Subcutaneous adipose tissue (tissue), 4 donors: ENCODE data around the gene IFRD2. TPM values are rescaled to one million over a fixed set of nuclear protein-coding genes. Genes with fewer than 3 reads are reported as not detected.

Source experiments
- total RNA-seq, 4 donors: library from RNA; depleted of rRNA; stranded (reverse); fragments of >200 nt; gene quantifications; one replicate each; pipeline ENCODE4 v1.1.0, GENCODE V29; 2016
- TF ChIP-seq, protein P1 (sequence below): fragments of 450-650 bp; IDR thresholded peaks from one replicate; pipeline ENCODE4 v1.5.1; 2016; ENCODE audit warnings: low read depth, mild to moderate bottlenecking, control low read depth, antibody characterized with exemption, moderate library complexity

IFRD2 gene
- total RNA-seq, 4 donors from 2014 or later = 31.6 to 56.4 (median 52.2) TPM

DNA sequence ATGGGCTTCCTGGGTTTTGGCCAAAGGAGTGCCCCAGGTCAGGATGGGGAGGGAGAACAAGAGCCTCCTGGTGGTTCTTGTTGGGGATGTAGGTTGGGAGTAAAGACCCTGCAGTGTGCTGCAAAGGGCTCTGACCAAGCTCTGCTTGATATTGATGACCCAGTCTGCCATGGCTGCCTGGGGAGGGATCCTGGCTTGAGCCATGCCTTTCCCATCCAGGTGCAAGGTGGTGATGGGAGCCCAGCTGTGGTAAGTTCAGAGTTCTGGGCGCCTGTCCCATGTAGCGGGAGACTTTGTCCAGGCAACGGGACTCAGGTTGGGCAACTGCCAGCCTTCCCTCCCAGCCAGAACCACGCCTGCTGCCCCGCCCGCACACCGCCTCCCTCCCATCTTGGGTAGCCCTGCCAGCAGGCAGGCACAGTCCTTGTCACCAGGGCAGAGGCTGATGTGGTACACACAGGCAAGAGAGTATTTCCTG lies 53.6 kb downstream of the IFRD2 start:
- TF ChIP-seq, protein P1, sequence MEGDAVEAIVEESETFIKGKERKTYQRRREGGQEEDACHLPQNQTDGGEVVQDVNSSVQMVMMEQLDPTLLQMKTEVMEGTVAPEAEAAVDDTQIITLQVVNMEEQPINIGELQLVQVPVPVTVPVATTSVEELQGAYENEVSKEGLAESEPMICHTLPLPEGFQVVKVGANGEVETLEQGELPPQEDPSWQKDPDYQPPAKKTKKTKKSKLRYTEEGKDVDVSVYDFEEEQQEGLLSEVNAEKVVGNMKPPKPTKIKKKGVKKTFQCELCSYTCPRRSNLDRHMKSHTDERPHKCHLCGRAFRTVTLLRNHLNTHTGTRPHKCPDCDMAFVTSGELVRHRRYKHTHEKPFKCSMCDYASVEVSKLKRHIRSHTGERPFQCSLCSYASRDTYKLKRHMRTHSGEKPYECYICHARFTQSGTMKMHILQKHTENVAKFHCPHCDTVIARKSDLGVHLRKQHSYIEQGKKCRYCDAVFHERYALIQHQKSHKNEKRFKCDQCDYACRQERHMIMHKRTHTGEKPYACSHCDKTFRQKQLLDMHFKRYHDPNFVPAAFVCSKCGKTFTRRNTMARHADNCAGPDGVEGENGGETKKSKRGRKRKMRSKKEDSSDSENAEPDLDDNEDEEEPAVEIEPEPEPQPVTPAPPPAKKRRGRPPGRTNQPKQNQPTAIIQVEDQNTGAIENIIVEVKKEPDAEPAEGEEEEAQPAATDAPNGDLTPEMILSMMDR = no peak

DNA sequence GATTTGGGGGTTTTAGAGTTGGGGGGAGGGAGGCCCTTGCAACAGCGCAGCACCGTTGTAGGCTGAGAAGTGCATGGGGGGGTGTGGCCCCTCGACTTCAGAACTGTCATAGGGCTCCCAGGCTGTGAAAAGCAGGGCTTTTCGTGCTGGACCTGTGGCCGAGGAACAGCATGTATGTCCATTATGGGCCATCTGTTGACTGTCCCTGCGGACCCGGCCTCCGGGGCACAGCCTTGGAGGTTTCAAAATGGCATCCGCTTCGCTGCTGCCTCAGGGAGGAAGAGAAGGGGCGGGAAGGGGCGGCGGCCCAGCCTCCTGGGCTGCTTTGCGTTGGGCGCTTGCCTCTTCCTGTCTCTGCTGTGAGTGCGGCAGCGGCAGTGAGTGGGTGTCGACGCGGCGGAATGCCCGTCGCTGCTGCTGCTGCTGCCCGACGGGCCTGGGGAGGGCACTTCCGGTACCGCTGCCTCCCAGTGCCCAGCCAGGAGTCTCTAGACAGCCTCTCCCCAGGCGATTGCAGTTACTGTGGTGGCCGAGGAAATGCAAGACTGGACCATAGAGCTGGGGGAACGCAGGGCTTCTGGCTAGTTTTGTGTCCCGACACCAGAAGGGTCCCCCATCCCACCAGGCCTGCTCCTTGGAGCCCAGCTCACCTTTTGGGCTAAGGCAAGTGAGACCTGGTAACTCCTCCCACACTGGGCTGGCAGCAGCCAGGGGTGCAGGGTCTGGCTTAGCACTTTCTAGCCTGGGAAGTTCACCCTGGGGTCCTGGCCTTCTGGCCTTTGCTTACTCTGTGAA lies 54.3 kb downstream of the IFRD2 start:
- TF ChIP-seq, protein P1 = no peak

Other genes with a start within 250 kb of the IFRD2 start
- 100 to 1,000 TPM; 236 to 276 (median 256) TPM for gene RBM5, start 203.5 kb downstream of the IFRD2 start, total RNA-seq
- 10 to 100 TPM in 2 of 4 donors, 1 to 10 TPM in 2; 4.6 to 32.8 (median 11.5) TPM for gene SEMA3F, start 137.1 kb downstream of the IFRD2 start, total RNA-seq
- gene GNAT1, start 100.8 kb downstream of the IFRD2 start, total RNA-seq = not detected
- gene SLC38A3, start 87.2 kb downstream of the IFRD2 start, total RNA-seq = not detected
- 100 to 1,000 TPM; 208 to 300 (median 249) TPM for gene GNAI2, start 56.2 kb downstream of the IFRD2 start, total RNA-seq
- 10 to 100 TPM in 1 of 4 donors, 1 to 10 TPM in 3; 2.4 to 13.7 (median 7.0) TPM for gene SEMA3B, start 23.3 kb downstream of the IFRD2 start, total RNA-seq
- gene LSMEM2, start 13.3 kb downstream of the IFRD2 start, total RNA-seq = not detected
- gene HYAL3, start 7.0 kb upstream of the IFRD2 start, total RNA-seq = 1 to 10 TPM; 1.5 to 5.1 (median 3.4) TPM
- gene NAA80, start 7.0 kb upstream of the IFRD2 start, total RNA-seq = 10 to 100 TPM in 1 of 4 donors, 1 to 10 TPM in 3; 5.2 to 10.4 (median 6.6) TPM
- 10 to 100 TPM in 1 of 4 donors, 1 to 10 TPM in 3; 3.1 to 13.8 (median 4.7) TPM for gene HYAL1, start 11.1 kb upstream of the IFRD2 start, total RNA-seq
- 100 to 1,000 TPM in 2 of 4 donors, 10 to 100 TPM in 2; 54.4 to 207 (median 117) TPM for gene HYAL2, start 30.3 kb upstream of the IFRD2 start, total RNA-seq
- gene TUSC2, start 35.8 kb upstream of the IFRD2 start, total RNA-seq = 10 to 100 TPM; 17.8 to 27.5 (median 20.7) TPM
- 10 to 100 TPM; 37.0 to 62.8 (median 54.1) TPM for gene RASSF1, start 48.4 kb upstream of the IFRD2 start, total RNA-seq
- 1 to 10 TPM in 1 of 4 donors, not detected in 3; 1.5 TPM for gene ZMYND10, start 53.3 kb upstream of the IFRD2 start, total RNA-seq
- gene NPRL2, start 58.3 kb upstream of the IFRD2 start, total RNA-seq = 10 to 100 TPM; 14.3 to 18.8 (median 17.5) TPM
- gene CYB561D2, start 58.4 kb upstream of the IFRD2 start, total RNA-seq = 10 to 100 TPM; 13.9 to 22.0 (median 18.2) TPM
- gene TMEM115, start 67.1 kb upstream of the IFRD2 start, total RNA-seq = 10 to 100 TPM; 30.5 to 44.5 (median 41.2) TPM
- 1 to 10 TPM in 1 of 4 donors, under 1 TPM in 2, not detected in 1; 0.65 to 1.7 (median 0.66) TPM for gene CACNA2D2, start 211.2 kb upstream of the IFRD2 start, total RNA-seq